MCF 10A (cell line): ENCODE data around the gene TNC. TPM values are rescaled to one million over a fixed set of nuclear protein-coding genes. Genes with fewer than 3 reads are reported as not detected.

Source experiments
- BruUV-seq: library from RNA; stranded (reverse); fragments of 400-500 nt; replicated peaks from 2 replicates; lab custom pipeline; 2021; lab: Mats Ljungman, UMichigan
- CTCF ChIA-PET: fragments of 300-600 bp; sonication (Branson Sonifier 250); formaldehyde crosslinking; extraction: SDS; loops from one replicate; lab custom pipeline; 2021; ENCODE audit warnings: antibody characterized with exemption, inconsistent platforms; lab: Yijun Ruan, JAX
- POLR2A ChIA-PET: fragments of 300-600, 350-650 bp; sonication (Branson Sonifier 250); formaldehyde crosslinking; extraction: SDS; loops from one replicate; lab custom pipeline; 2020; ENCODE audit warnings: antibody characterized with exemption, inconsistent platforms; lab: Yijun Ruan, JAX
- DNase-seq: peaks from one replicate; pipeline ENCODE4 v3.0.0-alpha.2; 2018; ENCODE audit not compliant: unreplicated experiment
- H3K27ac Mint-ChIP-seq: one replicate; pipeline ENCODE4 v1.8.0; 2022; ENCODE audit warnings: mild to moderate bottlenecking, low read depth, mixed read lengths; ENCODE audit not compliant: unreplicated experiment
- H3K27me3 Mint-ChIP-seq: one replicate; pipeline ENCODE4 v1.8.0; 2022; ENCODE audit warnings: mixed read lengths; ENCODE audit not compliant: insufficient read depth, unreplicated experiment
- H3K36me3 Mint-ChIP-seq: one replicate; pipeline ENCODE4 v1.8.0; 2022; ENCODE audit warnings: mild to moderate bottlenecking, moderate library complexity, mixed read lengths; ENCODE audit not compliant: insufficient read depth, unreplicated experiment
- H3K4me1 Mint-ChIP-seq: one replicate; pipeline ENCODE4 v1.8.0; 2022; ENCODE audit warnings: mixed read lengths; ENCODE audit not compliant: insufficient read depth, unreplicated experiment
- H3K4me3 Mint-ChIP-seq: one replicate; pipeline ENCODE4 v1.8.0; 2022; ENCODE audit warnings: mild to moderate bottlenecking, moderate library complexity, mixed read lengths; ENCODE audit not compliant: unreplicated experiment
- H3K9me3 Mint-ChIP-seq: one replicate; pipeline ENCODE4 v1.8.0; 2022; ENCODE audit warnings: mixed read lengths; ENCODE audit not compliant: unreplicated experiment
- CTCF ChIP-seq: fragments of 200-600 bp; IDR thresholded peaks from one replicate; pipeline ENCODE4 v1.8.0; 2022; ENCODE audit warnings: antibody characterized with exemption, mild to moderate bottlenecking; ENCODE audit not compliant: unreplicated experiment
- intact Hi-C: fragments of 100-400 bp; cut with micrococcal nuclease; formaldehyde crosslinking; loops from 2 replicates; pipeline ENCODE4 v1.14.1; 2022
- total RNA-seq: library from RNA; stranded (reverse); gene quantifications from 2 replicates; pipeline ENCODE4 v1.2.3, GENCODE V29; 2022

The TNC gene
- total RNA-seq, 1 experiment from 2014 or later = 49.8 TPM

GRCh38 chr9:115058175-115058574, 59.8 kb downstream of the TNC start:
- intact Hi-C loops = no loop called here
- H3K9me3 Mint-ChIP-seq = no peaks in the 10 kb centered on the region
- POLR2A ChIA-PET = interaction anchor here (0.6 to 1.6 kb wide), 5 partner anchors 28 to 267 kb away, joined by 3 to 7 read pairs (median 3); no protein-coding TSS in a partner anchor
- no peak for TF ChIP-seq CTCF
- peaks cover 20% of the 10 kb centered on the region for H3K4me1 Mint-ChIP-seq
- CTCF ChIA-PET = interaction anchor here (0.6 to 1.3 kb wide), 2 partner anchors 42 to 145 kb away, joined by 3 to 4 read pairs; no protein-coding TSS in a partner anchor
- no peak overlapping the region for H3K4me3 Mint-ChIP-seq
- DNase-seq = no peak
- no TSS peak for BruUV-seq
- no peak overlapping the region for H3K27ac Mint-ChIP-seq
- no peaks in the 10 kb centered on the region for H3K27me3 Mint-ChIP-seq
- H3K36me3 Mint-ChIP-seq = no peaks in the 10 kb centered on the region

- Mint-ChIP-seq H3K4me1 (peaks cover 20% of the 10 kb centered on the region), H3K4me3 (no peak overlapping the region), H3K9me3 (no peaks in the 10 kb centered on the region), H3K36me3 (no peaks in the 10 kb centered on the region), H3K27ac (no peak overlapping the region), H3K27me3 (no peaks in the 10 kb centered on the region)
- TF ChIP-seq CTCF = no peak
- intact Hi-C loops = no loop called here
- POLR2A ChIA-PET = interaction anchor here (1.1 to 1.6 kb wide), 3 partner anchors 27 to 59 kb away, joined by 3 to 7 read pairs (median 3); no protein-coding TSS in a partner anchor
- CTCF ChIA-PET = interaction anchor here (1.3 kb wide), 1 partner anchor 42 kb away, joined by 3 read pairs; no protein-coding TSS in a partner anchor
- DNase-seq = peak; percentile 18
- BruUV-seq = no TSS peak
These were observed 60.4 kb downstream of the TNC start for GRCh38 chr9:115057559-115057958.

GRCh38 chr9:115050002-115050490, 67.9 kb downstream of the TNC start:
- Mint-ChIP-seq H3K9me3 (no peaks in the 10 kb centered on the region), H3K4me3 (no peak overlapping the region), H3K27ac (no peak overlapping the region), H3K4me1 (no peaks in the 10 kb centered on the region), H3K36me3 (no peaks in the 10 kb centered on the region), H3K27me3 (no peaks in the 10 kb centered on the region)
- POLR2A ChIA-PET = no interaction called here
- CTCF ChIA-PET = interaction anchor here (0.8 kb wide), 1 partner anchor 19 kb away, joined by 3 read pairs; no protein-coding TSS in a partner anchor
- intact Hi-C loops = no loop called here
- DNase-seq = no peak
- BruUV-seq = no TSS peak
- no peak for TF ChIP-seq CTCF

- ChIA-PET POLR2A (no interaction called here), CTCF (no interaction called here)
- Mint-ChIP-seq H3K4me3 (no peak overlapping the region), H3K27me3 (no peaks in the 10 kb centered on the region), H3K4me1 (no peaks in the 10 kb centered on the region), H3K36me3 (no peaks in the 10 kb centered on the region), H3K27ac (no peak overlapping the region), H3K9me3 (no peaks in the 10 kb centered on the region)
- no peak for TF ChIP-seq CTCF
- no peak for DNase-seq
- no TSS peak for BruUV-seq
- intact Hi-C loops = no loop called here
These were observed 71.1 kb downstream of the TNC start for GRCh38 chr9:115046824-115047223.
